HT-29 (cell line): Measurements from ENCODE around the gene MIB2. TPM values are rescaled to one million over a fixed set of nuclear protein-coding genes. Genes with fewer than 3 reads are reported as not detected.

Source experiments
- DNase-seq: peaks from one replicate; pipeline ENCODE4 v3.0.0-alpha.2; 2015; ENCODE audit warnings: low spot score
- total RNA-seq: library from RNA; depleted of rRNA; stranded (reverse); fragments of >200 nt; shearing (Covaris generic); gene quantifications from 2 replicates; pipeline ENCODE4 v1.2.3, GENCODE V29; 2014

MIB2 gene
- total RNA-seq, 1 experiment from 2014 or later: 89.0 TPM

- peak; percentile 29 for DNase-seq
Observed at GRCh38 chr1:1614204-1614953, 921 bp upstream of the MIB2 start.

DNA sequence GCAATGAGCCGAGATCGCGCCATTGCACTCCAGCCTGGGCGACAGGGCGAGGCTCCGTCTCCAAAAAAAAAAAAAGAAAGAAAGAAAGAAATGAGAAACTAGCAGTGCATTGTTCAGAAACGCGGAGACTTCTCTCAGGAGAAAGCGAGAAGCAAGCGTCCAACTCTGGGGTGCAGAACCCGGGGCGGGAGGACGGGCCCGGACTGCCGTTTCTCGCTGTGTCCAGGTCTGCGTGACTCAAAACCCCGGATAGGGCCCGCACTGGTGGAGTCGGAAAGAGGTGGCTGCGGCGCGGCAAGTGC is 395 bp upstream of the MIB2 start:
- DNase-seq: no peak

DNA sequence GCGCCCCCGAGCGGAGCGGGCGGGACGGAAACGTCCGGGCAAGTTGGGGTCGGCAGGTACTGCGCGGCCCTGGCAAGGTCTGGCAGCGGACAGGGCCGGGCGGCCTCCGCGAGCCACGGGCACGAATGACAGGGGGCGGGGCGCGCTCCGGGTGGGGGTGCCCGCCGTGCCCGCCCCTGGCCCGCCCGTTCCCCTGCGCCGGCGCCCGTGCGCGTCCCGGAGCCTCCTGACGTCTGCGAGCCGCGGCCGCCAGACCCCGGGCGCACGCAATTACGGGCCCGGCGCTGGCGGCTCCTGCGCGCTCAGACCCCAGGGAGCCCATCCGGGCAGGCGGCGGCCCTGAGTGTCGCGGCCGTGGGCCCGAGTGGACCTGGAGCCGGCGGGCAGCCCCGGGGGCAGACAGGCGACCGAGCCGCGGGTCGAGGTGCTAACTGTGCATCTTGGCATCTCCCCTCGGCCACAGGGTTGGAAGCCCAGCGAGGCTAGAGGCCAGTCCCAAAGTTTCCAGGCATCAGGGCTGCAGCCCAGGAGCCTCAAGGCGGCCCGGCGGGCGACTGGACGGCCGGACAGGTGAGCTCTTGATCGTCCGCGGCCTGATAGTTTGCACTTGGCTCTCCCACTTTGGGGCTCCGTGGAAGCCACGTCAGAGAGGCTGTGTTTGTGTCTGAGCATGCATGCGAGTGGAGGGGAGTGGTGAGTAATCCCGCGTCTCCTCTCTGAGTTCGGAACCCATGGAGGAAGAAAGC is 918 bp downstream of the MIB2 start:
- peak; percentile 27 for DNase-seq

- DNase-seq: no peak
Observed at GRCh38 chr1:1616838-1617237, 1.5 kb downstream of the MIB2 start.

- no peak for DNase-seq
Observed at GRCh38 chr1:1617516-1617915, 2.2 kb downstream of the MIB2 start.

DNA sequence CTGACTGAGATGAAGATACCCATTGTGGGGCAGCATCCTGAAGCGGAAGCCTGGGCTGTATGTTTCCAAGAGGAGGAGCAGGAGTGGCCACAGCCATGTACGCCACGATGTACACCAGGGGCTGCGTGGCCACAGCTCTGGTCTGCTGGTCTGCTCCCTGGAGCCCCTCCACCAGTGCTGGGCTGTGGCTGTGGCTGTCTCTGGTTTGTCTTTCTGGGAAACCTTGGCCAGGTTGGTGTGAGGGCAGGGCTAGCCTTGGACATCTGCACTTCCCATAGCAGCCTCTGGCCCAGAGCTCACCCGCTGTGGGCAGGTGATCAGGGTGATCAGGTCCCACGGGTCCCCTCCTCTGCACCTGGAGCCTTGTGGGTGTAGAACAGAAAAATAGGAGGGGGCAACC is 2.6 kb downstream of the MIB2 start:
- DNase-seq: no peak

GRCh38 chr1:1618396-1619068 is 3.2 kb downstream of the MIB2 start:
- DNase-seq: no peak

GRCh38 chr1:1619917-1620361 is 4.6 kb downstream of the MIB2 start:
- DNase-seq: no peak

- no peak for DNase-seq
Observed at GRCh38 chr1:1620433-1621139, 5.3 kb downstream of the MIB2 start.

- no peak for DNase-seq
Observed at GRCh38 chr1:1621173-1622009, 6.1 kb downstream of the MIB2 start.

DNA sequence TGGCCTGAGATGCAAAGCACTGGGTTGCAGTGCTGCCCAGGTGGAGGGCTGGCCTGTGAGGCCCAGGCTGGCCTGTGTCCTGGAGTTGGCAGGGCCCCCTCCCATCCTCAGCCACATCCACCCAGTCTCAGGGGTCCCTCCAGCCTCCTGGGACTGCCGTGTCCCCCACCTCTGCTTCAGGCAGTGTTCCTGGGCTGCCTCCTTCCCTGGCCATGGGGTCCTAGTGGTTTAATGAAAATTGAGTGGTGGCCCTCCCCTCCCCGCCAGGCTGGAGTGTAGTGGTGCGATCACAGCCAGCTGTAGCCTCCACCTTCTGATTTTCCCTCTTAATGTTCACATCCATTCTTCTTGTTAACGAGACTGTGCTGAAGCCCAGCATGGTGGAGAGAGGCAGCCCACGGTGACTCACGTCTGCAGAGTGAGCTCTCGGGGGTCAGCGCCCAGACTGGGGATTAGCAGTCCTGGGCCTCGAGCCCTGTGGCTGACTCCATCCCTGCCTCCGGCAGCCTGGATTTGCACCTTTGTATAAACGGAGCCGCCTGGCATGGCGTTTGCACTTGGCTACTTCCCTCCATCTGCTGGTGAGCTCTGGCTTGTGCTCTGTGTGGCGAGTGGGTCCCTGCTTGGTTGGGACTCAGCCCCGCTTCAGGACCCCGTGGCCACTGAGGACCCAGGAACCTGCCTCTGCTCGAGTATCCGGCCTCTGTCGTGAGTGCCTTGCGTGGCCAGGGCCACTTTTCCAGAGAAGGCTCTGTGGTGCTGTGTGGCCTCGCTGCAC is 6.9 kb downstream of the MIB2 start:
- DNase-seq: no peak

- DNase-seq: no peak
Observed at GRCh38 chr1:1622788-1623094, 7.4 kb downstream of the MIB2 start.

- DNase-seq: no peak
Observed at GRCh38 chr1:1623181-1623630, 7.9 kb downstream of the MIB2 start.

GRCh38 chr1:1623631-1624442 is 8.5 kb downstream of the MIB2 start:
- DNase-seq: no peak

DNA sequence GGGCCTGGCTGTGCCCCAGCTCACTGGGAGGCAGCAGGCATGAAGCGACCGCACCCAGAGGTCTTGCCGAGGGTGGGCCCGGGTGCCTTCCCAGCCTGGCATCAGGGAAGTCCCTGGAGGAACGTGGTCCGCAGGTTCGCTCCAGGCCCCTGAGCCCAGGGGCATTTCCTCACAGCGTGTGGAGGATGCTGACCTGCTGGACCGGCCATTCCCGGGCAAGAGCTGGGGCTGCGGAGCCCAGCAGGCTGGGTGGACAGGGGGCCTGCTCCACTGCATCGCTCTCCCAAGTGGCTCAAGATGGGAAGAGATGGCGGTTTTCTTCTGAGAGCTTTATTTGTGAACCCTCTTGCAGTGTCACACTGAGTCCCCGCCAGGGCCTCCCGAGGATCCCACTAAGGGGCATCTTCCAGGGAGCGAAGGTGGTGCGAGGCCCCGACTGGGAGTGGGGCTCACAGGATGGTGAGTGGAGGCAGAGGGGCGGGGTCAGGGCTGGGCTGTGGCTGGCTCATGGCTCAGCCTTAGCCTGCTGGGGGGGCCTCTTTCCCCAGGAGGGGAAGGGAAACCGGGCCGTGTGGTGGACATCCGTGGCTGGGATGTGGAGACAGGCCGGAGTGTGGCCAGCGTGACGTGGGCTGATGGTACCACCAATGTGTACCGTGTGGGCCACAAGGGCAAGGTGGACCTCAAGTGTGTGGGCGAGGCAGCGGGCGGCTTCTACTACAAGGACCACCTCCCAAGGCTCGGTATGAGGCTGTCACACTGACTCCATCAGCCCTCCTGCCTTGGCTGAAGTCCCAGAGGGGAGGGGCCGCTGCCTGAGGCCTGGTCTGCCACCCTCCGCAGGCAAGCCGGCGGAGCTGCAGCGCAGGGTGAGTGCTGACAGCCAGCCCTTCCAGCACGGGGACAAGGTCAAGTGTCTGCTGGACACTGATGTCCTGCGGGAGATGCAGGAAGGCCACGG is 9.4 kb downstream of the MIB2 start:
- no peak for DNase-seq

DNA sequence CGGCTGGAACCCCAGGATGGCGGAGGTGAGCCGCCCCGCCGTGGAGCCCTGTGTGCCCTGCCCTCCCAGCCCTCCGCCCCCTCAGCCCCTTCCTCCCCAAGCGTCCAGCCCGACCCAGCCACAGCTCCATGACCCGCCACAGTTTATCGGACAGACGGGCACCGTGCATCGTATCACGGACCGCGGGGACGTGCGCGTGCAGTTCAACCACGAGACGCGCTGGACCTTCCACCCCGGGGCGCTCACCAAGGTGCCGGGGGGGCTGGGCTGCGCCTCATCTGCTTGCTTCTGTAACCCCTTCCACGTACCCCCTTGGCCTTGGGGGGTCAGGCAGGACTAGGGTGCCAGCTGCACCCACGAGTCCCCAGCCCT is 10.1 kb downstream of the MIB2 start:
- DNase-seq: no peak

GRCh38 chr1:1625824-1626206 is 10.5 kb downstream of the MIB2 start:
- DNase-seq: no peak
